Mesenchymal stem cell (in vitro differentiated cells and primary cell): Measurements from ENCODE around the gene THEM5.

ENCODE experiments used
- DNase-seq: peaks from one replicate; pipeline ENCODE4 v3.0.0-alpha.2; 2013
- H2AFZ ChIP-seq: one replicate; pipeline ENCODE4 v1.6.1; 2013; ENCODE audit warnings: low read depth, mild to moderate bottlenecking, control low read depth, inconsistent platforms, low read length, moderate library complexity
- H2AK5ac ChIP-seq: 2 replicates; pipeline ENCODE4 v1.6.1; 2013; ENCODE audit warnings: low read length, moderate library complexity, mild to moderate bottlenecking, inconsistent platforms; ENCODE audit not compliant: severe bottlenecking
- H2BK120ac ChIP-seq: one replicate; pipeline ENCODE4 v1.6.1; 2013; ENCODE audit warnings: low read depth, mild to moderate bottlenecking, inconsistent platforms, low read length, moderate library complexity
- H2BK12ac ChIP-seq, 2 experiments: one replicate each; pipeline ENCODE4 v1.6.1; 2013; ENCODE audit warnings: inconsistent platforms in 2 of 2, low read length in 2 of 2, mild to moderate bottlenecking in 2 of 2, moderate library complexity in 2 of 2, control low read depth in 1 of 2
- H2BK15ac ChIP-seq: one replicate; pipeline ENCODE4 v1.6.1; 2013; ENCODE audit warnings: mild to moderate bottlenecking, low read depth, inconsistent platforms; ENCODE audit not compliant: poor library complexity, severe bottlenecking
- H2BK5ac ChIP-seq: 2 replicates; pipeline ENCODE4 v1.6.1; 2013; ENCODE audit warnings: low read depth, mild to moderate bottlenecking, low read length, control low read depth, inconsistent platforms; ENCODE audit not compliant: poor library complexity, severe bottlenecking
- H3K14ac ChIP-seq, 2 experiments: one replicate each; pipeline ENCODE4 v1.6.1; 2013; ENCODE audit warnings: inconsistent platforms in 2 of 2, low read length in 2 of 2, control low read depth in 1 of 2, mild to moderate bottlenecking in 1 of 2, moderate library complexity in 1 of 2
- H3K18ac ChIP-seq, 2 experiments: one replicate each; pipeline ENCODE4 v1.6.1; 2013; ENCODE audit warnings: inconsistent platforms in 2 of 2, low read length in 2 of 2, control low read depth in 1 of 2, low read depth in 1 of 2, mild to moderate bottlenecking in 1 of 2
- H3K23ac ChIP-seq, 2 experiments: one replicate each; pipeline ENCODE4 v1.6.1; 2013; ENCODE audit warnings: inconsistent platforms in 2 of 2, low read length in 2 of 2, mild to moderate bottlenecking in 2 of 2, moderate library complexity in 2 of 2, control low read depth in 1 of 2
- H3K27ac ChIP-seq: 2 replicates; pipeline ENCODE4 v1.5.1; 2013; ENCODE audit warnings: mild to moderate bottlenecking, moderate library complexity, low read length, control low read depth, inconsistent platforms; ENCODE audit not compliant: poor library complexity, severe bottlenecking
- H3K27me3 ChIP-seq, 2 experiments: 2 replicates each; pipeline versions ENCODE4 v1.6.1 to v1.7.0; 2013; ENCODE audit warnings: low read length in 2 of 2, mild to moderate bottlenecking in 2 of 2, moderate library complexity in 2 of 2, control low read depth in 1 of 2, inconsistent platforms in 1 of 2; ENCODE audit not compliant: control insufficient read depth in 1 of 2, insufficient read depth in 1 of 2
- H3K36me3 ChIP-seq, 2 experiments: 2 replicates each; pipeline versions ENCODE4 v1.6.1 to v1.7.0; 2013; ENCODE audit warnings: low read length in 2 of 2, control low read depth in 1 of 2, inconsistent platforms in 1 of 2, low read depth in 1 of 2, mild to moderate bottlenecking in 1 of 2; ENCODE audit not compliant: insufficient read depth in 2 of 2, control insufficient read depth in 1 of 2
- H3K4ac ChIP-seq, 2 experiments: one replicate each; pipeline ENCODE4 v1.6.1; 2013; ENCODE audit warnings: inconsistent platforms in 2 of 2, low read length in 2 of 2, mild to moderate bottlenecking in 2 of 2, moderate library complexity in 2 of 2, control low read depth in 1 of 2, low read depth in 1 of 2
- H3K4me1 ChIP-seq: 2 replicates; pipeline ENCODE4 v1.6.1; 2013; ENCODE audit warnings: low read depth, low read length, control low read depth; ENCODE audit not compliant: control insufficient read depth, insufficient read depth
- H3K4me2 ChIP-seq: 2 replicates; pipeline ENCODE4 v1.6.1; 2013; ENCODE audit warnings: low read length, mild to moderate bottlenecking, inconsistent platforms; ENCODE audit not compliant: poor library complexity, severe bottlenecking
- H3K4me3 ChIP-seq, 2 experiments: 2 replicates each; pipeline versions ENCODE4 v1.5.1 to v1.7.0; 2013; ENCODE audit warnings: low read length in 2 of 2, mild to moderate bottlenecking in 2 of 2, control low read depth in 1 of 2, low read depth in 1 of 2; ENCODE audit not compliant: insufficient read depth in 1 of 2
- H3K79me1 ChIP-seq: replicated peaks from 2 replicates; pipeline ENCODE4 v1.6.1; 2013; ENCODE audit warnings: mild to moderate bottlenecking, control low read depth, low read length, inconsistent platforms; ENCODE audit not compliant: poor library complexity, severe bottlenecking
- H3K9ac ChIP-seq: 2 replicates; pipeline ENCODE4 v1.7.0; 2013; ENCODE audit warnings: mild to moderate bottlenecking, low read length, moderate library complexity
- H3K9me3 ChIP-seq: 2 replicates; pipeline ENCODE4 v1.7.0; 2013; ENCODE audit warnings: mild to moderate bottlenecking, low read length; ENCODE audit not compliant: control insufficient read depth
- H4K8ac ChIP-seq: one replicate; pipeline ENCODE4 v1.6.1; 2013; ENCODE audit warnings: inconsistent platforms, mild to moderate bottlenecking, low read length, moderate library complexity
- H4K91ac ChIP-seq: one replicate; pipeline ENCODE4 v1.6.1; 2013; ENCODE audit warnings: mild to moderate bottlenecking, low read length, inconsistent platforms
- WGBS: methylation state at CpG from one replicate; pipeline ENCODE4 v1.1.7; 2013; ENCODE audit warnings: mixed read lengths; 5-methylcytosine and 5-hydroxymethylcytosine counted together

Gene THEM5

GRCh38 chr1:151822404-151822803, 31.1 kb downstream of the THEM5 start:
- H3K14ac ChIP-seq = no peak overlapping the region
- H4K8ac ChIP-seq = no peak overlapping the region
- no peak overlapping the region for H2AFZ ChIP-seq
- H3K23ac ChIP-seq = no peak overlapping the region
- H3K18ac ChIP-seq = no peak overlapping the region
- H3K27me3 ChIP-seq = peaks cover 64 to 74% of the 10 kb centered on the region in 2 experiments
- H3K36me3 ChIP-seq = no peaks in the 10 kb centered on the region
- no peak overlapping the region for H3K4ac ChIP-seq
- WGBS = 56% methylated on average over 7 of the region's 7 CpGs
- no peak overlapping the region for H2BK5ac ChIP-seq
- H3K4me3 ChIP-seq = no peak overlapping the region
- H2BK15ac ChIP-seq = no peak overlapping the region
- H3K9me3 ChIP-seq = no peaks in the 10 kb centered on the region
- H3K4me1 ChIP-seq = peaks cover 4% of the 10 kb centered on the region
- H3K4me2 ChIP-seq = no peak overlapping the region
- DNase-seq = no peak
- no peak overlapping the region for H2AK5ac ChIP-seq
- no peak overlapping the region for H2BK120ac ChIP-seq
- H3K9ac ChIP-seq = no peak overlapping the region
- H4K91ac ChIP-seq = no peak overlapping the region
- no peaks in the 10 kb centered on the region for H3K79me1 ChIP-seq
- H2BK12ac ChIP-seq = no peak overlapping the region
- H3K27ac ChIP-seq = no peak overlapping the region

GRCh38 chr1:151820940-151821339, 32.6 kb downstream of the THEM5 start:
- Histone ChIP-seq H2BK5ac (no peak overlapping the region), H4K91ac (no peak overlapping the region), H3K27ac (no peak overlapping the region), H3K9ac (no peak overlapping the region), H2BK120ac (no peak overlapping the region), H3K36me3 (no peaks in the 10 kb centered on the region), H3K79me1 (no peaks in the 10 kb centered on the region), H3K23ac (no peak overlapping the region), H3K27me3 (peaks cover 66 to 79% of the 10 kb centered on the region in 2 experiments), H2BK12ac (no peak overlapping the region), H2AK5ac (no peak overlapping the region), H3K4me3 (no peak overlapping the region), H2AFZ (no peak overlapping the region), H2BK15ac (no peak overlapping the region), H3K4me1 (peaks cover 4% of the 10 kb centered on the region), H4K8ac (no peak overlapping the region), H3K9me3 (no peaks in the 10 kb centered on the region), H3K18ac (no peak overlapping the region), H3K14ac (no peak overlapping the region), H3K4ac (no peak overlapping the region), H3K4me2 (no peak overlapping the region)
- 81% methylated on average over 2 of the region's 2 CpGs for WGBS
- DNase-seq = no peak

- DNase-seq = no peak
- H3K14ac ChIP-seq = no peak overlapping the region
- H3K79me1 ChIP-seq = no peaks in the 10 kb centered on the region
- no peak overlapping the region for H3K4ac ChIP-seq
- no peak overlapping the region for H2BK5ac ChIP-seq
- no peak overlapping the region for H3K23ac ChIP-seq
- H3K9me3 ChIP-seq = no peaks in the 10 kb centered on the region
- 73% methylated on average over 5 of the region's 7 CpGs for WGBS
- H4K8ac ChIP-seq = no peak overlapping the region
- H3K27me3 ChIP-seq = peaks cover 66 to 80% of the 10 kb centered on the region in 2 experiments
- no peak overlapping the region for H3K4me2 ChIP-seq
- peaks cover 2% of the 10 kb centered on the region for H3K4me1 ChIP-seq
- H2BK120ac ChIP-seq = no peak overlapping the region
- H3K4me3 ChIP-seq = no peak overlapping the region
- H2AK5ac ChIP-seq = no peak overlapping the region
- H3K9ac ChIP-seq = no peak overlapping the region
- H4K91ac ChIP-seq = no peak overlapping the region
- H3K27ac ChIP-seq = no peak overlapping the region
- H3K18ac ChIP-seq = no peak overlapping the region
- no peak overlapping the region for H2AFZ ChIP-seq
- no peak overlapping the region for H2BK15ac ChIP-seq
- H2BK12ac ChIP-seq = no peak overlapping the region
- H3K36me3 ChIP-seq = no peaks in the 10 kb centered on the region
Measured at GRCh38 chr1:151819976-151820623, 33.4 kb downstream of the THEM5 start.

GRCh38 chr1:151819227-151819835, 34.2 kb downstream of the THEM5 start:
- no peak overlapping the region for H3K4me2 ChIP-seq
- H3K4me1 ChIP-seq = peaks cover 2% of the 10 kb centered on the region
- H3K79me1 ChIP-seq = no peaks in the 10 kb centered on the region
- no peak overlapping the region for H2BK5ac ChIP-seq
- H2BK120ac ChIP-seq = no peak overlapping the region
- H3K4ac ChIP-seq = no peak overlapping the region
- no peak overlapping the region for H2AK5ac ChIP-seq
- peaks cover 66 to 75% of the 10 kb centered on the region in 2 experiments for H3K27me3 ChIP-seq
- no peak overlapping the region for H2BK15ac ChIP-seq
- no peak overlapping the region for H4K8ac ChIP-seq
- no peaks in the 10 kb centered on the region for H3K36me3 ChIP-seq
- no peak overlapping the region for H3K4me3 ChIP-seq
- H3K9me3 ChIP-seq = no peaks in the 10 kb centered on the region
- H2BK12ac ChIP-seq = no peak overlapping the region
- no peak overlapping the region for H3K14ac ChIP-seq
- 87% methylated on average over 11 of the region's 12 CpGs for WGBS
- no peak overlapping the region for H3K9ac ChIP-seq
- H3K27ac ChIP-seq = no peak overlapping the region
- H3K23ac ChIP-seq = no peak overlapping the region
- no peak overlapping the region for H4K91ac ChIP-seq
- H3K18ac ChIP-seq = no peak overlapping the region
- no peak for DNase-seq
- no peak overlapping the region for H2AFZ ChIP-seq
